Esophagus muscularis mucosa (tissue), 4 donors: ENCODE measurements around the gene TIPRL. TPM values are rescaled to one million over a fixed set of nuclear protein-coding genes. Genes with fewer than 3 reads are reported as not detected.

Experiments used
- DNase-seq: peaks from one replicate; pipeline ENCODE4 v3.0.0-alpha.2; 2017; ENCODE audit errors: extremely low spot score
- H3K27ac ChIP-seq, 4 donors: fragments of 200-600 bp; sonication (generic); replicated peaks in 1 of 4; 1 replicate in 3 of 4; 2 replicates in 1 of 4; pipeline ENCODE4 v1.5.1; 2016 to 2019; ENCODE audit warnings: mild to moderate bottlenecking in 1 of 4
- H3K27me3 ChIP-seq, 4 donors: fragments of 200-600 bp; sonication (generic); one replicate each; pipeline versions ENCODE4 v1.5.1 to v1.6.0; 2016 to 2019
- H3K36me3 ChIP-seq, 4 donors: fragments of 200-600 bp; sonication (generic); one replicate each; pipeline ENCODE4 v1.5.1; 2016 to 2019
- H3K4me1 ChIP-seq, 4 donors: fragments of 200-600 bp; sonication (generic); one replicate each; pipeline ENCODE4 v1.5.1; 2016 to 2019
- H3K4me3 ChIP-seq, 4 donors: fragments of 200-600 bp; sonication (generic); 1 replicate in 2 of 4; 2 replicates in 2 of 4; pipeline ENCODE4 v1.5.1; 2016 to 2019; ENCODE audit warnings: mild to moderate bottlenecking in 4 of 4, moderate library complexity in 1 of 4
- H3K9me3 ChIP-seq, 4 donors: fragments of 200-600 bp; sonication (generic); 1 replicate in 3 of 4; 2 replicates in 1 of 4; pipeline ENCODE4 v1.5.1; 2016 to 2019
- EP300 ChIP-seq: sonication (generic); formaldehyde crosslinking; IDR thresholded peaks from one replicate; pipeline ENCODE4 v1.6.1; 2017; ENCODE audit warnings: antibody characterized with exemption
- POLR2A ChIP-seq: fragments of 450-650 bp; IDR thresholded peaks from one replicate; pipeline ENCODE4 v1.6.1; 2017; ENCODE audit warnings: antibody characterized with exemption, moderate library complexity, mild to moderate bottlenecking, low read depth
- POLR2AphosphoS5 ChIP-seq, 2 donors: sonication (generic); formaldehyde crosslinking; IDR thresholded peaks; one replicate each; pipeline ENCODE4 v1.6.1; 2017; ENCODE audit warnings: antibody characterized with exemption in 2 of 2
- WGBS: methylation state at CpG from one replicate; pipeline ENCODE4 v1.1.5; 2018; 5-methylcytosine and 5-hydroxymethylcytosine counted together
- intact Hi-C: fragments of 100-400 bp; cut with DNase I; formaldehyde crosslinking; loops from one replicate; pipeline ENCODE4 v1.15.1; 2023
- total RNA-seq, 4 donors: library from RNA; depleted of rRNA; stranded (reverse); fragments of >200 nt; gene quantifications; one replicate each; pipeline versions ENCODE4 v1.1.0 to v1.2.1, GENCODE V29; 2016
- TF ChIP-seq, protein P1 (sequence below), 3 experiments: fragments of 200-600 bp in 2 of 3; fragments of 450-650 bp in 1 of 3; sonication (generic) in 2 of 3; IDR thresholded peaks; one replicate each; pipeline ENCODE4 v1.5.1; 2017 to 2019; ENCODE audit warnings: antibody characterized with exemption in 3 of 3, mild to moderate bottlenecking in 2 of 3, moderate library complexity in 1 of 3

TIPRL gene
- total RNA-seq, 4 donors from 2014 or later, result 19.0 to 25.7 (median 23.5) TPM

DNA sequence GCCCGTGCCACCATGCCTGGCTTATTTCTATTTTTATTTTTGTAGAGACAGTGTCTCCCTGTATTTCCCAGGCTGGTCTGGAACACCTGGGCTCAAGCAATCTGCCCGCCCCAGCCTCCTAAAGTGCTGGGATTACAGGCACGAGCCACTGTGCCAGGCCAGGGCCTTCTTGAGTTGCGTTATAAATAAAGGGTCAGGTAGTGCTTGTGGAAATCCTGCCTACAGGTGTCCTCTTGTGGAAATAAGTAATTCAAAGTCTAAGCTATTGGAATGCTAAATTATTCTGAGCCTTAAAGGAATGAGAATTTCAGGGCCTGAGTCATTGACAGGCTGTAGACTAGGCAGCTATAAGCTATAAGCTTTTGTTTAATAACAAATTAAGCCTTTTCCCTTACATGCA lies 38.9 kb downstream of the TIPRL start:
- no peaks in the 10 kb centered on the region for H3K27me3 ChIP-seq
- intact Hi-C loops, result no loop called here
- no peak overlapping the region for H3K27ac ChIP-seq
- TF ChIP-seq, protein P1, sequence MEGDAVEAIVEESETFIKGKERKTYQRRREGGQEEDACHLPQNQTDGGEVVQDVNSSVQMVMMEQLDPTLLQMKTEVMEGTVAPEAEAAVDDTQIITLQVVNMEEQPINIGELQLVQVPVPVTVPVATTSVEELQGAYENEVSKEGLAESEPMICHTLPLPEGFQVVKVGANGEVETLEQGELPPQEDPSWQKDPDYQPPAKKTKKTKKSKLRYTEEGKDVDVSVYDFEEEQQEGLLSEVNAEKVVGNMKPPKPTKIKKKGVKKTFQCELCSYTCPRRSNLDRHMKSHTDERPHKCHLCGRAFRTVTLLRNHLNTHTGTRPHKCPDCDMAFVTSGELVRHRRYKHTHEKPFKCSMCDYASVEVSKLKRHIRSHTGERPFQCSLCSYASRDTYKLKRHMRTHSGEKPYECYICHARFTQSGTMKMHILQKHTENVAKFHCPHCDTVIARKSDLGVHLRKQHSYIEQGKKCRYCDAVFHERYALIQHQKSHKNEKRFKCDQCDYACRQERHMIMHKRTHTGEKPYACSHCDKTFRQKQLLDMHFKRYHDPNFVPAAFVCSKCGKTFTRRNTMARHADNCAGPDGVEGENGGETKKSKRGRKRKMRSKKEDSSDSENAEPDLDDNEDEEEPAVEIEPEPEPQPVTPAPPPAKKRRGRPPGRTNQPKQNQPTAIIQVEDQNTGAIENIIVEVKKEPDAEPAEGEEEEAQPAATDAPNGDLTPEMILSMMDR (IDR thresholded peaks at IDR 0.05), result no peak
- TF ChIP-seq POLR2AphosphoS5 (IDR thresholded peaks at IDR 0.05), result no peak
- TF ChIP-seq EP300, result no peak
- no peak for TF ChIP-seq POLR2A
- peaks cover 0 to 5% (median 0%) of the 10 kb centered on the region in 4 donors for H3K9me3 ChIP-seq
- H3K4me1 ChIP-seq, result no peaks in the 10 kb centered on the region
- 100% methylated on average over 4 of the region's 4 CpGs for WGBS
- no peak overlapping the region for H3K4me3 ChIP-seq
- DNase-seq, result peak; percentile 60
- no peaks in the 10 kb centered on the region for H3K36me3 ChIP-seq

DNA sequence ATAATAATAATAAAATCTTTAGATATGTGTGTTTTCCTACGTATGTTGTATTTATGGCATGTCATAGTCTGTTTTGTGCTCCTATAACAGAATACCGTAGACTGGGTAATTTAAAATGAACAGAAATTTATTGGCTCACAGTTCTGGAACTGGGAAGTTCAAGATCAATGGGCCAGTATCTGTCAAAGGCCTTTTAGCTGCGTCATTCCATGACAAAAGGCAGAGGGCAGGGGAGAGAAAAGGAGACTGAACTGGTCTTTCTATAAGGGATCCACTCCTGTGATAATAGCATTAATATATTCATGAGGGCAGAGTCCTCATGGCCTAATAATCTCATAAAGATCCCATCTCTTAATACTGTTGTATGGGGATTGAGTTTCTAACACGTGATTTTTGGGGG lies 39.9 kb downstream of the TIPRL start:
- TF ChIP-seq EP300, result no peak
- TF ChIP-seq POLR2A, result no peak
- TF ChIP-seq POLR2AphosphoS5 (IDR thresholded peaks at IDR 0.05), result no peak
- TF ChIP-seq, protein P1 (IDR thresholded peaks at IDR 0.05), result no peak
- peak; percentile 7 for DNase-seq
- 83% methylated on average over 4 of the region's 4 CpGs for WGBS
- Histone ChIP-seq H3K4me1 (no peaks in the 10 kb centered on the region), H3K9me3 (no peaks in the 10 kb centered on the region), H3K4me3 (no peak overlapping the region), H3K27ac (no peak overlapping the region), H3K36me3 (no peaks in the 10 kb centered on the region), H3K27me3 (no peaks in the 10 kb centered on the region)
- intact Hi-C loops, result no loop called here

DNA sequence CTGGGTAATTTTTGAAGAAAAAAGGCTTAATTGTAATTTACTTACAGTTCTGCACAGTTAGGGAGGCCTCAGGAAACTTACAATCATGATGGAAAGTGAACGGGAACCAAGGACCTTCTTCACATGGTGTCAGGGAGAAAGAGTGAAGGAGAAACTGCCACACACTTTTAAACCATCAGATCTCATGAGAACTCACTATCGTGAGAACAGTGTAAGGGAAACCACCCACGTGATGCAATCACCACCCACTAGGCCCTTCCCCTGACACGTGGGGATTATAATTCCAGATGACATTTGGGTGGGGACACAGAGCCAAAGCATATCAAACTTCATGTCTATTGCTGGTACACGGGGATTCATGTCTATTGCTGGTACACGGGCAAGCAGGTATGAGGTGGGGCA lies 41.7 kb downstream of the TIPRL start:
- Histone ChIP-seq H3K27ac (no peak overlapping the region), H3K9me3 (no peaks in the 10 kb centered on the region), H3K36me3 (no peaks in the 10 kb centered on the region), H3K27me3 (no peaks in the 10 kb centered on the region), H3K4me1 (peaks cover 0 to 8% (median 6%) of the 10 kb centered on the region in 4 donors), H3K4me3 (no peak overlapping the region)
- intact Hi-C loops, result no loop called here
- DNase-seq, result peak; percentile 42
- WGBS, result 61% methylated on average over 4 of the region's 6 CpGs
- TF ChIP-seq, protein P1 (IDR thresholded peaks at IDR 0.05), result no peak
- TF ChIP-seq POLR2A (no peak), EP300 (no peak), POLR2AphosphoS5 (IDR thresholded peaks at IDR 0.05) (no peak)

DNA sequence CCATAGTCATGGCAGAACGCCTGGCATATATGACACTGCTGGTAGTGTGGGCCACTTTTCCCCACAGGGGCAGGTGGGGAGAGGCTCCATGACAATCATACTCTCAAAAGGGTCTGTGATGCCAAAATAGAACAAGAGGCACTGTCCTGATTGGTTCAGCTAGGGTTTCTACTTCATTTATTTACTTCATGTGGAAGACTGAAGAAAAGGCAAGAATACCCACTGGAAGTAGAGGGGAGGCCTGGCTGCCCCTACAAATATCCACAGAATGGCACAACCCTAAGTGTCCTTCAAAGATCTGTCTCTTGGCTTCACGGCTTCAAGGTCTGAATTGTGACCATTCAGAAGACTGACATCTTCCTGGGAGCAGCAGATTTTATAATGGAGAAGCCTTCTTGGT lies 42.5 kb downstream of the TIPRL start:
- Histone ChIP-seq H3K27me3 (no peaks in the 10 kb centered on the region), H3K9me3 (no peaks in the 10 kb centered on the region), H3K27ac (no peak overlapping the region), H3K36me3 (no peaks in the 10 kb centered on the region), H3K4me1 (peaks cover 2 to 9% (median 7%) of the 10 kb centered on the region in 4 donors), H3K4me3 (no peak overlapping the region)
- TF ChIP-seq, protein P1 (IDR thresholded peaks at IDR 0.05), result no peak
- TF ChIP-seq POLR2AphosphoS5 (IDR thresholded peaks at IDR 0.05) (no peak), POLR2A (no peak), EP300 (no peak)
- 85% methylated on average over 2 of the region's 2 CpGs for WGBS
- intact Hi-C loops, result no loop called here
- DNase-seq, result peak; percentile 37

DNA sequence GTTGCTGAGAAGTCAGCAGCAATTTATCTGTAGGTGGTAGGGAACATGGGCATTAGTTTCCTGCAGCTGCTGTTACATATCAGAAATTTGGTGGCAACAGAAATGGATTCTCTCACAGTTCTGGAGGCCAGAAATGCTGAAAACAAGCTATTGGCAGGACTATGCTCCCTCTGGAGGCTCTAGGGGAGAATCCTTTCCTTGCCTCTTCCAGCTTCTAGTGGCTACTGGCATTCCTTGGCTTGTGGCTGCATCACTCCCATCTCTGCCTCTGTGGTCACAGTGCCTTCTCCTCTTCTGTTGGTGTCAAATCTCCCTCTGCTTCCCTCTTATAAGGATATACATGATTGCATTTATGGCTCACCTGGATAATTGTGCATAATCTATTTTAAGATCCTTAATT lies 44.5 kb downstream of the TIPRL start:
- no peak for DNase-seq
- Histone ChIP-seq H3K4me3 (no peak overlapping the region), H3K27ac (no peak overlapping the region), H3K4me1 (peaks cover 19 to 27% (median 24%) of the 10 kb centered on the region in 4 donors), H3K9me3 (no peaks in the 10 kb centered on the region), H3K27me3 (no peaks in the 10 kb centered on the region), H3K36me3 (no peaks in the 10 kb centered on the region)
- intact Hi-C loops, result no loop called here
- TF ChIP-seq POLR2A, result no peak
- TF ChIP-seq POLR2AphosphoS5 (IDR thresholded peaks at IDR 0.05), result no peak
- TF ChIP-seq, protein P1 (IDR thresholded peaks at IDR 0.05), result no peak
- no peak for TF ChIP-seq EP300
